ENCODE data around the gene CCNK. TPM values are rescaled to one million over a fixed set of nuclear protein-coding genes. Genes with fewer than 3 reads are reported as not detected.

CCNK gene
- total RNA-seq, 4 donors from 2014 or later = 17.4 to 43.2 (median 34.4) TPM

GRCh38 chr14:99560922-99561683 is 79.9 kb downstream of the CCNK start:
- intact Hi-C loops (cut with DNase I; ENCODE audit: low total_unique reads) = no loop called here
- no peak for TF ChIP-seq CTCF (IDR thresholded peaks at IDR 0.05)
- no peak for TF ChIP-seq POLR2A (IDR thresholded peaks at IDR 0.05)
- Histone ChIP-seq H3K4me3 (no peak overlapping the region), H3K4me1 (peaks cover 18 to 23% of the 10 kb centered on the region in 2 donors), H3K27ac (peak overlapping the region; percentile 63 to 85), H3K27me3 (no peaks in the 10 kb centered on the region), H3K9me3 (no peaks in the 10 kb centered on the region), H3K36me3 (no peaks in the 10 kb centered on the region)
- no peak for DNase-seq

- Histone ChIP-seq H3K9me3 (no peaks in the 10 kb centered on the region), H3K36me3 (no peaks in the 10 kb centered on the region), H3K27me3 (no peaks in the 10 kb centered on the region), H3K4me1 (peaks cover 18 to 27% of the 10 kb centered on the region in 2 donors), H3K27ac (peak overlapping the region; percentile 63 to 85), H3K4me3 (no peak overlapping the region)
- intact Hi-C loops (cut with DNase I; ENCODE audit: low total_unique reads) = no loop called here
- DNase-seq = no peak
- no peak for TF ChIP-seq CTCF (IDR thresholded peaks at IDR 0.05)
- TF ChIP-seq POLR2A (IDR thresholded peaks at IDR 0.05) = no peak
Observed at GRCh38 chr14:99561864-99562263, 80.7 kb downstream of the CCNK start.

Small RNA genes lying within 50 kb of the gene (small RNA-seq; reads per million reads assigned to genes)
- not detected for gene RNU6-91P

Other genes with a start within 250 kb of the CCNK start
- under 1 TPM in 3 of 4 donors, not detected in 1; 0.29 to 0.55 (median 0.46) TPM for gene BCL11B, start 209.2 kb upstream of the CCNK start, total RNA-seq
- 100 to 1,000 TPM in 3 of 4 donors, 10 to 100 TPM in 1; 98.1 to 151 (median 121) TPM for gene SETD3, start 550 bp upstream of the CCNK start, total RNA-seq
- gene CCDC85C, start 122.8 kb downstream of the CCNK start, total RNA-seq = 10 to 100 TPM in 2 of 4 donors, 1 to 10 TPM in 1, under 1 TPM in 1; 0.88 to 56.3 (median 13.6) TPM
- gene HHIPL1, start 163.7 kb downstream of the CCNK start, total RNA-seq = 1 to 10 TPM in 3 of 4 donors, under 1 TPM in 1; under 0.01 to 8.2 (median 3.0) TPM
- 1 to 10 TPM in 2 of 4 donors, under 1 TPM in 2; 0.26 to 6.4 (median 1.7) TPM for gene CYP46A1, start 202.9 kb downstream of the CCNK start, total RNA-seq

All from uterus (tissue), 4 donors.